ENCODE measurements around the gene RETN.
A peak's percentile ranks its signal among the peaks of the same experiment; 100 is the strongest.

DNA sequence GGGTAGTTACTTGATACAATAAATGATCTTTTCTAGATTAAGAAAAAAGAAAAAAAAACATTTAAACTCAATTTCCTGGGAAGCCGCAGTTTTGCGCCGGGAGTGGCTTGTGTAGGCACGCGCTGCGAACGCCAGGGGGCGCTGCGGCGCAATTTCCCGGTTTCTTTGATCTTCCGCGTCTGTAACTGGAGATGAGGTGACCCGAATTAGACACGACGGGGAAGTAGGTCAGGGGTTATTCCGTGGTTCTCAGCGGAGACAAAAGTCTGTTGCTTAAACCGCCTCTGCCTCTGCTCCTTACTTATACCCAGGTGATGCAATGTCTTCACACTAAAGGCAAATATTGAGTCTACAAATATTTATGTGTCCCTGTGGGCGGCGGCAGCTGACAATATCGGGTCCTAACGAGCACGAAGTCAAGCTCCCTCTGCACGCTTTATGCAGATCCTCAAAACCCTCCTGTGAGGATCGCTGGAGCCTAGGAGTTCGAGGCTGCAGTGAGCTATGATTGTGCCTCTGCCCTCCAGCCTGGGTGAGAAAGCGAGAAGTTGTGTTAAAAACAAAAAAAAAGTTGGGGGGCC, 16.7 kb upstream of the RETN start:
- TF ChIP-seq, protein P1, sequence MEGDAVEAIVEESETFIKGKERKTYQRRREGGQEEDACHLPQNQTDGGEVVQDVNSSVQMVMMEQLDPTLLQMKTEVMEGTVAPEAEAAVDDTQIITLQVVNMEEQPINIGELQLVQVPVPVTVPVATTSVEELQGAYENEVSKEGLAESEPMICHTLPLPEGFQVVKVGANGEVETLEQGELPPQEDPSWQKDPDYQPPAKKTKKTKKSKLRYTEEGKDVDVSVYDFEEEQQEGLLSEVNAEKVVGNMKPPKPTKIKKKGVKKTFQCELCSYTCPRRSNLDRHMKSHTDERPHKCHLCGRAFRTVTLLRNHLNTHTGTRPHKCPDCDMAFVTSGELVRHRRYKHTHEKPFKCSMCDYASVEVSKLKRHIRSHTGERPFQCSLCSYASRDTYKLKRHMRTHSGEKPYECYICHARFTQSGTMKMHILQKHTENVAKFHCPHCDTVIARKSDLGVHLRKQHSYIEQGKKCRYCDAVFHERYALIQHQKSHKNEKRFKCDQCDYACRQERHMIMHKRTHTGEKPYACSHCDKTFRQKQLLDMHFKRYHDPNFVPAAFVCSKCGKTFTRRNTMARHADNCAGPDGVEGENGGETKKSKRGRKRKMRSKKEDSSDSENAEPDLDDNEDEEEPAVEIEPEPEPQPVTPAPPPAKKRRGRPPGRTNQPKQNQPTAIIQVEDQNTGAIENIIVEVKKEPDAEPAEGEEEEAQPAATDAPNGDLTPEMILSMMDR (IDR thresholded peaks at IDR 0.05) = peak; percentile 94
- TF ChIP-seq POLR2AphosphoS5 (IDR thresholded peaks at IDR 0.05; ENCODE audit: low read depth, low read length) (no peak), TCF7L2 (IDR thresholded peaks at IDR 0.05; ENCODE audit: low read depth, low read length) (peak; percentile 100)
- TF ChIP-seq, protein P2, sequence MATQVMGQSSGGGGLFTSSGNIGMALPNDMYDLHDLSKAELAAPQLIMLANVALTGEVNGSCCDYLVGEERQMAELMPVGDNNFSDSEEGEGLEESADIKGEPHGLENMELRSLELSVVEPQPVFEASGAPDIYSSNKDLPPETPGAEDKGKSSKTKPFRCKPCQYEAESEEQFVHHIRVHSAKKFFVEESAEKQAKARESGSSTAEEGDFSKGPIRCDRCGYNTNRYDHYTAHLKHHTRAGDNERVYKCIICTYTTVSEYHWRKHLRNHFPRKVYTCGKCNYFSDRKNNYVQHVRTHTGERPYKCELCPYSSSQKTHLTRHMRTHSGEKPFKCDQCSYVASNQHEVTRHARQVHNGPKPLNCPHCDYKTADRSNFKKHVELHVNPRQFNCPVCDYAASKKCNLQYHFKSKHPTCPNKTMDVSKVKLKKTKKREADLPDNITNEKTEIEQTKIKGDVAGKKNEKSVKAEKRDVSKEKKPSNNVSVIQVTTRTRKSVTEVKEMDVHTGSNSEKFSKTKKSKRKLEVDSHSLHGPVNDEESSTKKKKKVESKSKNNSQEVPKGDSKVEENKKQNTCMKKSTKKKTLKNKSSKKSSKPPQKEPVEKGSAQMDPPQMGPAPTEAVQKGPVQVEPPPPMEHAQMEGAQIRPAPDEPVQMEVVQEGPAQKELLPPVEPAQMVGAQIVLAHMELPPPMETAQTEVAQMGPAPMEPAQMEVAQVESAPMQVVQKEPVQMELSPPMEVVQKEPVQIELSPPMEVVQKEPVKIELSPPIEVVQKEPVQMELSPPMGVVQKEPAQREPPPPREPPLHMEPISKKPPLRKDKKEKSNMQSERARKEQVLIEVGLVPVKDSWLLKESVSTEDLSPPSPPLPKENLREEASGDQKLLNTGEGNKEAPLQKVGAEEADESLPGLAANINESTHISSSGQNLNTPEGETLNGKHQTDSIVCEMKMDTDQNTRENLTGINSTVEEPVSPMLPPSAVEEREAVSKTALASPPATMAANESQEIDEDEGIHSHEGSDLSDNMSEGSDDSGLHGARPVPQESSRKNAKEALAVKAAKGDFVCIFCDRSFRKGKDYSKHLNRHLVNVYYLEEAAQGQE (IDR thresholded peaks at IDR 0.05; ENCODE audit: insufficient read depth in 1 of 2, low read depth in 2 of 2, low read length in 1 of 2) = no peak
